Activated naive CD4-positive, alpha-beta T cell treated with anti-CD3 and anti-CD28 coated beads for 36 hours (primary cell): ENCODE measurements around the gene RAB9A. TPM values are rescaled to one million over a fixed set of nuclear protein-coding genes. Genes with fewer than 3 reads are reported as not detected.

ENCODE experiments used
- CTCF ChIA-PET: fragments of 350-600 bp; sonication (Branson Sonifier 250); formaldehyde crosslinking; loops from one replicate; lab custom pipeline; 2021; ENCODE audit warnings: antibody characterized with exemption; lab: Charles Lee
- DNase-seq: peaks from one replicate; pipeline ENCODE4 v3.0.0-alpha.2; 2020
- H3K27ac Mint-ChIP-seq: one replicate; pipeline ENCODE4 v1.8.0; 2021; ENCODE audit warnings: mild to moderate bottlenecking, mixed read lengths
- H3K27me3 Mint-ChIP-seq: one replicate; pipeline ENCODE4 v1.8.0; 2021; ENCODE audit warnings: low read depth, mixed read lengths
- H3K36me3 Mint-ChIP-seq: one replicate; pipeline ENCODE4 v1.8.0; 2021; ENCODE audit warnings: low read depth, mixed read lengths
- H3K4me1 Mint-ChIP-seq: one replicate; pipeline ENCODE4 v1.8.0; 2021; ENCODE audit warnings: low read depth, mixed read lengths
- H3K4me3 Mint-ChIP-seq: one replicate; pipeline ENCODE4 v1.8.0; 2021; ENCODE audit warnings: mild to moderate bottlenecking, moderate library complexity, mixed read lengths
- H3K9me3 Mint-ChIP-seq: one replicate; pipeline ENCODE4 v1.8.0; 2021; ENCODE audit warnings: mixed read lengths
- intact Hi-C: fragments of 100-400 bp; cut with micrococcal nuclease; formaldehyde crosslinking; loops from one replicate; pipeline ENCODE4 v1.15.1; 2023
- total RNA-seq, 2 experiments: library from RNA; stranded (reverse); gene quantifications; one replicate each; pipeline ENCODE4 v1.2.3, GENCODE V29; 2021

The RAB9A gene
- total RNA-seq, 2 experiments from 2014 or later = 22.8 to 23.3 TPM

- no peak for DNase-seq
- no peaks in the 10 kb centered on the region for H3K9me3 Mint-ChIP-seq
- intact Hi-C loops = no loop called here
- H3K4me1 Mint-ChIP-seq = peaks cover 71% of the 10 kb centered on the region
- no peak overlapping the region for H3K27ac Mint-ChIP-seq
- CTCF ChIA-PET = no interaction called here
- H3K4me3 Mint-ChIP-seq = no peak overlapping the region
- no peaks in the 10 kb centered on the region for H3K27me3 Mint-ChIP-seq
- peaks cover 8% of the 10 kb centered on the region for H3K36me3 Mint-ChIP-seq
Measured at GRCh38 chrX:13693341-13693961, 4.5 kb downstream of the RAB9A start.

- DNase-seq = no peak
- H3K4me1 Mint-ChIP-seq = peaks cover 80% of the 10 kb centered on the region
- no peaks in the 10 kb centered on the region for H3K27me3 Mint-ChIP-seq
- no peak overlapping the region for H3K27ac Mint-ChIP-seq
- CTCF ChIA-PET = interaction anchor here (0.7 kb wide), 1 partner anchor 48 kb away, joined by 4 read pairs; no protein-coding TSS in a partner anchor
- peaks cover 9% of the 10 kb centered on the region for H3K36me3 Mint-ChIP-seq
- no peaks in the 10 kb centered on the region for H3K9me3 Mint-ChIP-seq
- intact Hi-C loops = no loop called here
- no peak overlapping the region for H3K4me3 Mint-ChIP-seq
Measured at GRCh38 chrX:13694359-13694758, 5.4 kb downstream of the RAB9A start.

GRCh38 chrX:13694983-13695382 is 6.1 kb downstream of the RAB9A start:
- Mint-ChIP-seq H3K27ac (no peak overlapping the region), H3K4me3 (no peak overlapping the region), H3K27me3 (no peaks in the 10 kb centered on the region), H3K4me1 (peaks cover 82% of the 10 kb centered on the region), H3K9me3 (no peaks in the 10 kb centered on the region), H3K36me3 (peaks cover 10% of the 10 kb centered on the region)
- intact Hi-C loops = no loop called here
- CTCF ChIA-PET = interaction anchor here (0.7 to 1.4 kb wide), 2 partner anchors 21 to 49 kb away, joined by 3 to 4 read pairs; no protein-coding TSS in a partner anchor
- no peak for DNase-seq

- CTCF ChIA-PET = interaction anchor here (1.4 kb wide), 1 partner anchor 21 kb away, joined by 3 read pairs; no protein-coding TSS in a partner anchor
- no peak overlapping the region for H3K4me3 Mint-ChIP-seq
- H3K9me3 Mint-ChIP-seq = no peaks in the 10 kb centered on the region
- H3K36me3 Mint-ChIP-seq = peaks cover 7% of the 10 kb centered on the region
- no peak for DNase-seq
- no peaks in the 10 kb centered on the region for H3K27me3 Mint-ChIP-seq
- intact Hi-C loops = no loop called here
- H3K27ac Mint-ChIP-seq = no peak overlapping the region
- peaks cover 77% of the 10 kb centered on the region for H3K4me1 Mint-ChIP-seq
Measured at GRCh38 chrX:13695601-13696115, 6.7 kb downstream of the RAB9A start.

- intact Hi-C loops = no loop called here
- CTCF ChIA-PET = interaction anchor here (0.6 to 0.8 kb wide), 2 partner anchors 33 to 36 kb away, joined by 3 to 4 read pairs; no protein-coding TSS in a partner anchor
- peak overlapping the region; percentile 32 for H3K27ac Mint-ChIP-seq
Measured at GRCh38 chrX:13697455-13697854, 8.5 kb downstream of the RAB9A start.

GRCh38 chrX:13697976-13698375 is 9.0 kb downstream of the RAB9A start:
- intact Hi-C loops = no loop called here
- CTCF ChIA-PET = interaction anchor here (0.6 to 0.8 kb wide), 2 partner anchors 32 to 36 kb away, joined by 3 to 4 read pairs; no protein-coding TSS in a partner anchor

More at GRCh38 chrX:13697455-13697854, 8.5 kb downstream of the RAB9A start:
- Mint-ChIP-seq H3K36me3 (peaks cover 10% of the 10 kb centered on the region), H3K9me3 (no peaks in the 10 kb centered on the region), H3K4me3 (no peak overlapping the region), H3K4me1 (peaks cover 81% of the 10 kb centered on the region), H3K27me3 (no peaks in the 10 kb centered on the region)
- no peak for DNase-seq

GRCh38 chrX:13698432-13698831 is 9.5 kb downstream of the RAB9A start:
- H3K27me3 Mint-ChIP-seq = no peaks in the 10 kb centered on the region
- intact Hi-C loops = no loop called here
- DNase-seq = no peak
- H3K4me1 Mint-ChIP-seq = peaks cover 78% of the 10 kb centered on the region
- no peaks in the 10 kb centered on the region for H3K9me3 Mint-ChIP-seq
- H3K4me3 Mint-ChIP-seq = no peak overlapping the region
- CTCF ChIA-PET = no interaction called here
- H3K27ac Mint-ChIP-seq = no peak overlapping the region
- peaks cover 10% of the 10 kb centered on the region for H3K36me3 Mint-ChIP-seq

More at GRCh38 chrX:13697976-13698375, 9.0 kb downstream of the RAB9A start:
- Mint-ChIP-seq H3K9me3 (no peaks in the 10 kb centered on the region), H3K27me3 (no peaks in the 10 kb centered on the region), H3K27ac (no peak overlapping the region), H3K36me3 (peaks cover 10% of the 10 kb centered on the region), H3K4me1 (peaks cover 81% of the 10 kb centered on the region), H3K4me3 (no peak overlapping the region)
- no peak for DNase-seq

- Mint-ChIP-seq H3K27ac (peak overlapping the region; percentile 59), H3K36me3 (peaks cover 13% of the 10 kb centered on the region), H3K4me3 (no peak overlapping the region), H3K27me3 (no peaks in the 10 kb centered on the region), H3K4me1 (peaks cover 78% of the 10 kb centered on the region), H3K9me3 (no peaks in the 10 kb centered on the region)
- DNase-seq = no peak
- intact Hi-C loops = no loop called here
- CTCF ChIA-PET = interaction anchor here (0.6 kb wide), 1 partner anchor 12 kb away, joined by 4 read pairs; no protein-coding TSS in a partner anchor
Measured at GRCh38 chrX:13699183-13699826, 10.4 kb downstream of the RAB9A start.

- no peak overlapping the region for H3K4me3 Mint-ChIP-seq
- intact Hi-C loops = loop anchor here (5.0 kb wide), 1 partner anchor 33 kb away; no protein-coding TSS in a partner anchor
- no peak overlapping the region for H3K27ac Mint-ChIP-seq
- H3K9me3 Mint-ChIP-seq = no peaks in the 10 kb centered on the region
- H3K4me1 Mint-ChIP-seq = peaks cover 68% of the 10 kb centered on the region
- H3K27me3 Mint-ChIP-seq = no peaks in the 10 kb centered on the region
- CTCF ChIA-PET = no interaction called here
- peaks cover 13% of the 10 kb centered on the region for H3K36me3 Mint-ChIP-seq
- no peak for DNase-seq
Measured at GRCh38 chrX:13700380-13700779, 11.5 kb downstream of the RAB9A start.

- Mint-ChIP-seq H3K4me1 (peaks cover 57% of the 10 kb centered on the region), H3K27me3 (no peaks in the 10 kb centered on the region), H3K36me3 (peaks cover 11% of the 10 kb centered on the region), H3K4me3 (no peak overlapping the region), H3K9me3 (no peaks in the 10 kb centered on the region), H3K27ac (peak overlapping the region; percentile 68)
- CTCF ChIA-PET = interaction anchor here (0.6 kb wide), 2 partner anchors 11 to 65 kb away, joined by 3 to 4 read pairs; no protein-coding TSS in a partner anchor
- intact Hi-C loops = loop anchor here (2.0 to 5.0 kb wide), 2 partner anchors 17 to 35 kb away; no protein-coding TSS in a partner anchor
- DNase-seq = no peak
Measured at GRCh38 chrX:13702111-13702789, 13.3 kb downstream of the RAB9A start.

- Mint-ChIP-seq H3K4me3 (no peak overlapping the region), H3K36me3 (peaks cover 16% of the 10 kb centered on the region), H3K4me1 (peaks cover 53% of the 10 kb centered on the region), H3K9me3 (no peaks in the 10 kb centered on the region), H3K27me3 (no peaks in the 10 kb centered on the region), H3K27ac (peak overlapping the region; percentile 50)
- CTCF ChIA-PET = no interaction called here
- DNase-seq = no peak
- intact Hi-C loops = loop anchor here (2.0 to 5.0 kb wide), 2 partner anchors 16 to 36 kb away; no protein-coding TSS in a partner anchor
Measured at GRCh38 chrX:13703135-13703534, 14.2 kb downstream of the RAB9A start.

GRCh38 chrX:13703589-13703988 is 14.7 kb downstream of the RAB9A start:
- intact Hi-C loops = loop anchor here (2.0 to 5.0 kb wide), 2 partner anchors 15 to 36 kb away; no protein-coding TSS in a partner anchor
- H3K27me3 Mint-ChIP-seq = no peaks in the 10 kb centered on the region
- peak overlapping the region; percentile 73 for H3K27ac Mint-ChIP-seq
- DNase-seq = peak; percentile 14
- no peaks in the 10 kb centered on the region for H3K9me3 Mint-ChIP-seq
- peaks cover 16% of the 10 kb centered on the region for H3K36me3 Mint-ChIP-seq
- no peak overlapping the region for H3K4me3 Mint-ChIP-seq
- CTCF ChIA-PET = no interaction called here
- H3K4me1 Mint-ChIP-seq = peaks cover 49% of the 10 kb centered on the region
